PC-3 (cell line): ENCODE measurements around the gene CACNA2D2. TPM values are rescaled to one million over a fixed set of nuclear protein-coding genes. Genes with fewer than 3 reads are reported as not detected.

Experiments
- ATAC-seq: fragments of 200-7000 bp; cut with Tn5 transposase; 2 replicates; pipeline ENCODE4 v1.9.1; 2020; ENCODE audit warnings: mild to moderate bottlenecking, moderate library complexity
- BruUV-seq: library from RNA; stranded (reverse); fragments of 400-500 nt; replicated peaks from 2 replicates; lab custom pipeline; 2021; lab: Mats Ljungman, UMichigan
- CTCF ChIA-PET: fragments of 300-600 bp; sonication (Branson Sonifier 250); formaldehyde crosslinking; loops from one replicate; lab custom pipeline; 2022; ENCODE audit warnings: antibody characterized with exemption; lab: Charles Lee
- POLR2A ChIA-PET: fragments of 300-600 bp; sonication (Branson Sonifier 250); formaldehyde crosslinking; loops from one replicate; lab custom pipeline; 2022; ENCODE audit warnings: antibody characterized with exemption; ENCODE audit not compliant: unreplicated experiment; lab: Charles Lee
- DNase-seq: peaks from one replicate; pipeline ENCODE4 v3.0.0-alpha.2; 2015
- H2AFZ ChIP-seq: fragments of 300-600 bp; sonication (generic); 2 replicates; pipeline ENCODE4 v1.6.0; 2016; ENCODE audit warnings: antibody characterized with exemption, low read length
- H3F3A ChIP-seq: fragments of 300-600 bp; sonication (generic); one replicate; pipeline ENCODE4 v1.6.0; 2017; ENCODE audit warnings: antibody characterized with exemption, low read length, control low read depth, mild to moderate bottlenecking; ENCODE audit not compliant: unreplicated experiment
- H3K27ac ChIP-seq: fragments of 300-600 bp; sonication (generic); 2 replicates; pipeline ENCODE4 v1.5.1; 2016; ENCODE audit warnings: mild to moderate bottlenecking, low read length
- H3K27me3 ChIP-seq: fragments of 300-600 bp; sonication (generic); 2 replicates; pipeline ENCODE4 v1.6.1; 2016; ENCODE audit warnings: low read length, mixed read lengths
- H3K36me3 ChIP-seq: fragments of 300-600 bp; sonication (generic); 2 replicates; pipeline ENCODE4 v1.6.1; 2016; ENCODE audit warnings: low read depth, mixed run types, low read length, mixed read lengths
- H3K4me1 ChIP-seq: fragments of 300-600 bp; sonication (generic); 2 replicates; pipeline ENCODE4 v1.5.1; 2016; ENCODE audit warnings: low read length; ENCODE audit not compliant: insufficient read depth
- H3K4me2 ChIP-seq: fragments of 300-600 bp; sonication (generic); 2 replicates; pipeline ENCODE4 v1.6.0; 2016; ENCODE audit warnings: low read length
- H3K4me3 ChIP-seq: fragments of 300-600 bp; sonication (generic); 2 replicates; pipeline ENCODE4 v1.5.1; 2016; ENCODE audit warnings: mild to moderate bottlenecking, low read length, mixed read lengths
- H3K79me2 ChIP-seq: fragments of 300-600 bp; sonication (generic); 2 replicates; pipeline ENCODE4 v1.6.1; 2017; ENCODE audit warnings: low read length, mixed read lengths
- H3K9ac ChIP-seq: fragments of 300-600 bp; sonication (generic); 2 replicates; pipeline ENCODE4 v1.6.0; 2016; ENCODE audit warnings: mild to moderate bottlenecking, low read length
- H3K9me2 ChIP-seq: fragments of 300-600 bp; sonication (generic); replicated peaks from 2 replicates; pipeline ENCODE4 v1.6.1; 2016; ENCODE audit warnings: mixed run types, low read length, mixed read lengths
- H3K9me3 ChIP-seq: fragments of 300-600 bp; sonication (generic); 2 replicates; pipeline ENCODE4 v1.6.1; 2016; ENCODE audit warnings: low read length, mixed read lengths
- H4K20me1 ChIP-seq: fragments of 300-600 bp; sonication (generic); 2 replicates; pipeline ENCODE4 v1.6.1; 2016; ENCODE audit warnings: low read length, mixed read lengths
- EZH2 ChIP-seq: fragments of 300-600 bp; sonication (generic); IDR thresholded peaks from one replicate; pipeline ENCODE4 v1.6.1; 2017; ENCODE audit warnings: antibody characterized with exemption, mild to moderate bottlenecking, low read length; ENCODE audit not compliant: unreplicated experiment
- EZH2phosphoT487 ChIP-seq: fragments of 300-600 bp; sonication (generic); IDR thresholded peaks from 2 replicates; pipeline ENCODE4 v1.6.1; 2018; ENCODE audit warnings: mild to moderate bottlenecking, antibody characterized with exemption, low read length, borderline replicate concordance
- intact Hi-C: fragments of 100-400 bp; cut with micrococcal nuclease; formaldehyde crosslinking; loops from 2 replicates; pipeline ENCODE4 v1.9.0; 2023
- total RNA-seq: library from RNA; depleted of rRNA; stranded (reverse); fragments of >200 nt; gene quantifications from 2 replicates; pipeline ENCODE4 v1.2.3, GENCODE V29; 2014
- TF ChIP-seq, protein P1 (sequence below): fragments of 300-600 bp; sonication (generic); conservative IDR thresholded peaks from 2 replicates; pipeline ENCODE4 v1.5.1; 2017; ENCODE audit warnings: antibody characterized with exemption, low read depth, mild to moderate bottlenecking, low read length

Gene CACNA2D2
- total RNA-seq, 1 experiment from 2014 or later, result 0.44 TPM

DNA sequence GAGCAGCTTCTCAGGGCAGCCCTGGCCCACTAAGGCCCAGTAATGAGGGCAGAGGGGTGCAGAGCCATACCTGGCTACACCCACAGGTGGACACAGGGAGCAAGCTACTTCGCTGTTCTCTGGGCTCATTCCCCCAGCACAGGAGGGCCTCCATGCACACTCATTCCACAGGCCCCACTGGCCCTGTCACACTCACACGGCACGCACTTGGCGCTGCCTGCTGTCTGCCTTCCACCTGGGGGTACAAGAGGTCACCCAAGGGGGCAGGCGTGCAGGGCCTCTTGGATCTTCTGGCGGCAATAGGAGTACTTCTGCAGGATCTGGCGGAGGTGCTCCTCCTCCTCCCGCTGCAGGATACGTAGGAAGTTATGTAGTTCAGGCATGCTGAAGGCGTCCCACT is 173.1 kb downstream of the CACNA2D2 start:
- peaks cover 12% of the 10 kb centered on the region; the same call in 1 of the 2 replicates for H4K20me1 ChIP-seq
- intact Hi-C loops, result no loop called here

DNA sequence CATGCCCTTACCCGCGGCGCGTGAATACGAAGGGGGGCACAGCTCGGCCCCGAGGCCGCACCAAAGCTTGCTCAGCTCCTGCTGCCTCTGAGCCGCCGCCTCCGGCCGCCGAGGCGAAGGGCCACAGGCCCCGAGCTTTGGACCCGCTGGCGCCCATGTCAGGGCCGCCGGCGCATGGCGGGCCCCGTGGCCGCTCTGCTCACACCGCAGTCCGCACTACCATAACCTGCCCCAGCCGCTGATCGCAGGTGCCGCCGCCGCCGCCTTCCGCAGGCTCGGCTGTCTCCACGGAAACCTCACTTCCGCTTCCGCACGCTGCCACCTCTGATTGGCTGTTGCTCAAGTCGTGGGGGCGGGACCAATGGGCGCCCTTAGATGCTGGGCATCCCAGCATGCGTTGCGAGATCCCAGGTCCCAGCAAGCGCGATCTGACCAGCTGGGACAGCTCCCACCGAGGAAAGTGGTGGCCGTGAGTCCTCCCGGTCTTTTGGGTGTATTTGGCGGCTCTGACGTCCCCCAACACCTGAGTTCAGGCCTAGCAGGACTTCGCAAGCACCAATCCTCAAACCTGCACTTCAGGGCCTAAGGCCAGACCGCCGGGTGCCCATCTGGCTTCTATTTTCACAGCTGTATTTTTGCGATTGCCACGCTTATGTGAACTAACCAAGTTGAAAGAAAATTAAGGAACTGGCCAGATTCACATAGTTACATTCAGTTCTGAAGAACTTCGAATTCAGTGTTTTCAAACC is 175.3 kb downstream of the CACNA2D2 start, which contains the start of gene TUSC2:
Gene TUSC2 (minus strand): TSS at position 281 of the 749 bp plus-strand sequence. CDS start 124 bp downstream, at position 157.
- H2AFZ ChIP-seq, result peak within 1 kb of the TSS; percentile 66
- no TSS peak for BruUV-seq

More for the DNA sequence above, 173.1 kb downstream of the CACNA2D2 start:
- Histone ChIP-seq H3K4me1 (peaks cover 26% of the 10 kb centered on the region), H3K27me3 (no peaks in the 10 kb centered on the region), H3K36me3 (peaks cover 26% of the 10 kb centered on the region; the same call in 1 of the 2 replicates), H2AFZ (no peak overlapping the region), H3K27ac (no peak overlapping the region), H3K4me3 (no peak overlapping the region), H3K9me2 (no peaks in the 10 kb centered on the region), H3K79me2 (peaks cover 54% of the 10 kb centered on the region), H3K4me2 (no peak overlapping the region), H3K9ac (no peak overlapping the region), H3F3A (no peaks in the 10 kb centered on the region), H3K9me3 (no peaks in the 10 kb centered on the region)
- no TSS peak for BruUV-seq
- DNase-seq, result no peak
- ChIA-PET POLR2A (no interaction called here), CTCF (no interaction called here)
- no peak for TF ChIP-seq EZH2
- TF ChIP-seq, protein P1, sequence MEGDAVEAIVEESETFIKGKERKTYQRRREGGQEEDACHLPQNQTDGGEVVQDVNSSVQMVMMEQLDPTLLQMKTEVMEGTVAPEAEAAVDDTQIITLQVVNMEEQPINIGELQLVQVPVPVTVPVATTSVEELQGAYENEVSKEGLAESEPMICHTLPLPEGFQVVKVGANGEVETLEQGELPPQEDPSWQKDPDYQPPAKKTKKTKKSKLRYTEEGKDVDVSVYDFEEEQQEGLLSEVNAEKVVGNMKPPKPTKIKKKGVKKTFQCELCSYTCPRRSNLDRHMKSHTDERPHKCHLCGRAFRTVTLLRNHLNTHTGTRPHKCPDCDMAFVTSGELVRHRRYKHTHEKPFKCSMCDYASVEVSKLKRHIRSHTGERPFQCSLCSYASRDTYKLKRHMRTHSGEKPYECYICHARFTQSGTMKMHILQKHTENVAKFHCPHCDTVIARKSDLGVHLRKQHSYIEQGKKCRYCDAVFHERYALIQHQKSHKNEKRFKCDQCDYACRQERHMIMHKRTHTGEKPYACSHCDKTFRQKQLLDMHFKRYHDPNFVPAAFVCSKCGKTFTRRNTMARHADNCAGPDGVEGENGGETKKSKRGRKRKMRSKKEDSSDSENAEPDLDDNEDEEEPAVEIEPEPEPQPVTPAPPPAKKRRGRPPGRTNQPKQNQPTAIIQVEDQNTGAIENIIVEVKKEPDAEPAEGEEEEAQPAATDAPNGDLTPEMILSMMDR, result no peak
- no peak for TF ChIP-seq EZH2phosphoT487
- no peak for ATAC-seq

More for the DNA sequence above, 175.3 kb downstream of the CACNA2D2 start, which contains the start of gene TUSC2:
- Histone ChIP-seq H3K27ac (peak within 1 kb of the TSS; percentile 4; the same call in 1 of the 2 replicates), H3K9me3 (no peaks in the 10 kb centered on the region), H3K36me3 (peaks cover 26% of the 10 kb centered on the region; the same call in 1 of the 2 replicates), H3K9me2 (no peaks in the 10 kb centered on the region), H4K20me1 (no peaks in the 10 kb centered on the region), H3K4me2 (peak within 1 kb of the TSS; percentile 78), H3K79me2 (peaks cover 32% of the 10 kb centered on the region), H3F3A (no peaks in the 10 kb centered on the region), H3K27me3 (no peaks in the 10 kb centered on the region), H3K9ac (peak within 1 kb of the TSS; percentile 92), H3K4me1 (peaks cover 10% of the 10 kb centered on the region; the same call in 1 of the 2 replicates), H3K4me3 (peak within 1 kb of the TSS; percentile 96)
- POLR2A ChIA-PET, result interaction anchor here (0.7 to 1.7 kb wide), 3 partner anchors 9 to 13 kb away, joined by 3 to 14 read pairs (median 3); no protein-coding TSS in a partner anchor
- intact Hi-C loops, result no loop called here
- DNase-seq (peak; percentile 99), ATAC-seq (peak; percentile 90)
- TF ChIP-seq, protein P1, result no peak
- no peak for TF ChIP-seq EZH2phosphoT487
- TF ChIP-seq EZH2, result no peak
- CTCF ChIA-PET, result interaction anchor here (0.5 to 1.0 kb wide), 7 partner anchors 9 to 974 kb away, joined by 3 to 10 read pairs (median 5); no protein-coding TSS in a partner anchor
